B cell (primary cell): ENCODE data around the gene HSPA14. TPM values are rescaled to one million over a fixed set of nuclear protein-coding genes. Genes with fewer than 3 reads are reported as not detected.
"Not testable (repeated sequence)": the region's sequence is repeated elsewhere in the genome, so short reads cannot be mapped to it uniquely, and the experiment has no call there.

Experiments used
- ATAC-seq: fragments of 200-7000 bp; cut with Tn5 transposase; one replicate; pipeline ENCODE4 v1.10.0; 2021; ENCODE audit warnings: low read depth, mild to moderate bottlenecking, moderate number of reproducible peaks, moderate library complexity
- CTCF ChIA-PET: fragments of 350-600 bp; sonication (Branson Sonifier 250); formaldehyde crosslinking; loops from one replicate; lab custom pipeline; 2021; ENCODE audit warnings: antibody characterized with exemption, inconsistent platforms; lab: Charles Lee
- POLR2A ChIA-PET: fragments of 350-600 bp; sonication (Branson Sonifier 250); formaldehyde crosslinking; loops from one replicate; lab custom pipeline; 2021; ENCODE audit warnings: antibody characterized with exemption; lab: Charles Lee
- DNase-seq: peaks from one replicate; pipeline ENCODE4 v3.0.0; 2013
- H2AFZ ChIP-seq: 2 replicates; pipeline ENCODE4 v1.6.1; 2012; ENCODE audit warnings: mild to moderate bottlenecking, low read depth, low read length; ENCODE audit not compliant: insufficient read depth, poor library complexity, severe bottlenecking
- H3K27ac ChIP-seq, 2 donors: 1 replicate in 1 of 2; 2 replicates in 1 of 2; pipeline ENCODE4 v1.5.1; 2012 to 2013; ENCODE audit warnings: low read length in 2 of 2, mild to moderate bottlenecking in 2 of 2, moderate library complexity in 1 of 2
- H3K27me3 ChIP-seq, 4 experiments: fragments of 200-600 bp in 1 of 4; sonication (generic) in 1 of 4; replicated peaks in 1 of 4; 1 replicate in 2 of 4; 2 replicates in 2 of 4; pipeline versions ENCODE4 v1.6.1 to v1.7.0; 2013 to 2016; ENCODE audit warnings: low read length in 3 of 4, mild to moderate bottlenecking in 2 of 4, mixed read lengths in 1 of 4, moderate library complexity in 1 of 4; ENCODE audit not compliant: insufficient read depth in 4 of 4, control insufficient read depth in 3 of 4; ENCODE audit errors: control extremely low read depth in 1 of 4
- H3K36me3 ChIP-seq, 2 experiments: replicated peaks in 1 of 2; 1 replicate in 1 of 2; 2 replicates in 1 of 2; pipeline versions ENCODE4 v1.6.1 to v1.7.1; 2013; ENCODE audit warnings: low read length in 1 of 2; ENCODE audit not compliant: insufficient read depth in 2 of 2, control insufficient read depth in 1 of 2; ENCODE audit errors: control extremely low read depth in 1 of 2, extremely low read depth in 1 of 2
- H3K4me1 ChIP-seq, 2 donors: fragments of 200-600 bp in 1 of 2; sonication (generic) in 1 of 2; 1 replicate in 1 of 2; 2 replicates in 1 of 2; pipeline versions ENCODE4 v1.5.1 to v1.6.1; 2013 to 2017; ENCODE audit warnings: low read length in 2 of 2; ENCODE audit not compliant: control insufficient read depth in 2 of 2, insufficient read depth in 2 of 2
- H3K4me2 ChIP-seq: replicated peaks from 2 replicates; pipeline ENCODE3; 2012; ENCODE audit warnings: mild to moderate bottlenecking, low read depth, low read length; ENCODE audit not compliant: poor library complexity, severe bottlenecking
- H3K4me3 ChIP-seq, 5 experiments: fragments of 200-600 bp in 1 of 5; sonication (generic) in 1 of 5; 1 replicate in 3 of 5; 2 replicates in 2 of 5; pipeline versions ENCODE4 v1.5.1 to v1.7.0; 2011 to 2016; ENCODE audit warnings: low read length in 4 of 5, mild to moderate bottlenecking in 4 of 5, low read depth in 2 of 5, control low read depth in 1 of 5, moderate library complexity in 1 of 5; ENCODE audit not compliant: insufficient read depth in 1 of 5; ENCODE audit errors: control extremely low read depth in 1 of 5, extremely low read depth in 1 of 5
- H3K79me2 ChIP-seq: fragments of 200-600 bp; sonication (generic); one replicate; pipeline ENCODE4 v1.6.0; 2016; ENCODE audit warnings: low read length; ENCODE audit not compliant: control insufficient read depth, insufficient read depth
- H3K9ac ChIP-seq: fragments of 200-600 bp; sonication (generic); 2 replicates; pipeline ENCODE4 v1.6.1; 2017; ENCODE audit warnings: mild to moderate bottlenecking, low read length, moderate library complexity
- H3K9me3 ChIP-seq, 3 donors: one replicate each; pipeline versions ENCODE4 v1.6.1 to v1.7.1; 2013; ENCODE audit warnings: low read length in 2 of 3; ENCODE audit not compliant: control insufficient read depth in 2 of 3, insufficient read depth in 1 of 3; ENCODE audit errors: control extremely low read depth in 1 of 3
- H4K20me1 ChIP-seq: 2 replicates; pipeline ENCODE4 v1.6.0; 2012; ENCODE audit warnings: mild to moderate bottlenecking, low read length; ENCODE audit not compliant: insufficient read depth, control insufficient read depth, poor library complexity, severe bottlenecking
- H3K27ac Mint-ChIP-seq: one replicate; pipeline ENCODE4 v1.8.0; 2021; ENCODE audit warnings: mixed read lengths
- H3K27me3 Mint-ChIP-seq: one replicate; pipeline ENCODE4 v1.8.0; 2021; ENCODE audit warnings: mixed read lengths
- H3K4me1 Mint-ChIP-seq: one replicate; pipeline ENCODE4 v1.8.0; 2021; ENCODE audit warnings: mixed read lengths
- H3K4me3 Mint-ChIP-seq: one replicate; pipeline ENCODE4 v1.8.0; 2021; ENCODE audit warnings: mixed read lengths
- H3K9me3 Mint-ChIP-seq: one replicate; pipeline ENCODE4 v1.8.0; 2022; ENCODE audit warnings: mixed read lengths; ENCODE audit not compliant: insufficient read depth
- EZH2 ChIP-seq: IDR thresholded peaks from 2 replicates; pipeline ENCODE4 v1.6.1; 2012; ENCODE audit warnings: borderline replicate concordance, low read depth, mild to moderate bottlenecking, moderate library complexity, low read length; ENCODE audit not compliant: insufficient read depth, poor library complexity, severe bottlenecking
- WGBS: methylation state at CpG from one replicate; pipeline ENCODE4 v1.1.5; 2013; ENCODE audit warnings: missing lambda C conversion rate; ENCODE audit not compliant: insufficient coverage; 5-methylcytosine and 5-hydroxymethylcytosine counted together
- intact Hi-C: fragments of 100-400 bp; cut with micrococcal nuclease; formaldehyde crosslinking; loops from one replicate; pipeline ENCODE4 v1.10.0; 2022
- polyA plus RNA-seq: library from polyadenylated mRNA; depleted of rRNA; stranded (reverse); fragments of >200 nt; gene quantifications from 2 replicates; pipeline ENCODE4 v1.2.3, GENCODE V29; 2012
- total RNA-seq, 2 donors: library from RNA; stranded (reverse); fragments of 120-200 nt in 1 of 2; gene quantifications; 1 replicate in 1 of 2; 2 replicates in 1 of 2; pipeline versions ENCODE4 v1.2.3 to v1.2.4, GENCODE V29; 2013 to 2022
- TF ChIP-seq, protein P1 (sequence below): fragments of 200-600 bp; IDR thresholded peaks from one replicate; pipeline ENCODE4 v1.8.0; 2022; ENCODE audit warnings: antibody characterized with exemption, mild to moderate bottlenecking

The HSPA14 gene
- total and polyA plus RNA-seq, 2 donors (not counting 1 experiment from before 2014, with no cell fraction given), result 10.8 to 12.8 TPM

DNA sequence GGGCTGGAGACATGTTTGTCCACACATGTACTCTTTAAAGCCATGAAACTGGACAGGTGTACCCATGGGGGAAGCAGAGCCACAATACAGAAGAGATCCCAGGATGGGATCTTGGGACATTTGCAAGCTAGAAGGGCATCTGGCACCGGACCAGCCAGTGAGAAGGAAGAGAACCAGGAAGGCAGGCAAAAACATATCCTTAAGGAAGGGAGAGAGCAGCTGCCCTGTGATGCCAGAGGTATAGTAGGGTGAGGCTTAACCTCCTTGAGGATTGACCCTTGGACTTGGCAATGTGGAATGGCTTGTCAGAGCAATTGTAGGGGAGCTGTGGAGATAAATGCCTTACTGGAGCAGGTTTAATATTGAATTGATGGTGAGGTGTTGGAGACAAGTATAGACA is 22.7 kb downstream of the HSPA14 start:
- H3K4me3 Mint-ChIP-seq, result no peak overlapping the region
- Histone ChIP-seq H3K4me1 (no peaks in the 10 kb centered on the region), H4K20me1 (no peaks in the 10 kb centered on the region), H3K4me2 (no peak overlapping the region), H3K9ac (no peak overlapping the region), H2AFZ (no peak overlapping the region), H3K27me3 (no peaks in the 10 kb centered on the region), H3K4me3 (no peak overlapping the region), H3K27ac (no peak overlapping the region), H3K79me2 (no peaks in the 10 kb centered on the region), H3K9me3 (no peaks in the 10 kb centered on the region), H3K36me3 (peaks cover 4 to 12% of the 10 kb centered on the region in 2 experiments)
- intact Hi-C loops, result no loop called here
- CTCF ChIA-PET, result no interaction called here
- no peak overlapping the region for H3K27ac Mint-ChIP-seq
- WGBS, result 100% methylated on average over 1 of the region's 1 CpG
- TF ChIP-seq, protein P1, sequence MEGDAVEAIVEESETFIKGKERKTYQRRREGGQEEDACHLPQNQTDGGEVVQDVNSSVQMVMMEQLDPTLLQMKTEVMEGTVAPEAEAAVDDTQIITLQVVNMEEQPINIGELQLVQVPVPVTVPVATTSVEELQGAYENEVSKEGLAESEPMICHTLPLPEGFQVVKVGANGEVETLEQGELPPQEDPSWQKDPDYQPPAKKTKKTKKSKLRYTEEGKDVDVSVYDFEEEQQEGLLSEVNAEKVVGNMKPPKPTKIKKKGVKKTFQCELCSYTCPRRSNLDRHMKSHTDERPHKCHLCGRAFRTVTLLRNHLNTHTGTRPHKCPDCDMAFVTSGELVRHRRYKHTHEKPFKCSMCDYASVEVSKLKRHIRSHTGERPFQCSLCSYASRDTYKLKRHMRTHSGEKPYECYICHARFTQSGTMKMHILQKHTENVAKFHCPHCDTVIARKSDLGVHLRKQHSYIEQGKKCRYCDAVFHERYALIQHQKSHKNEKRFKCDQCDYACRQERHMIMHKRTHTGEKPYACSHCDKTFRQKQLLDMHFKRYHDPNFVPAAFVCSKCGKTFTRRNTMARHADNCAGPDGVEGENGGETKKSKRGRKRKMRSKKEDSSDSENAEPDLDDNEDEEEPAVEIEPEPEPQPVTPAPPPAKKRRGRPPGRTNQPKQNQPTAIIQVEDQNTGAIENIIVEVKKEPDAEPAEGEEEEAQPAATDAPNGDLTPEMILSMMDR, result no peak
- no peak for TF ChIP-seq EZH2
- no peaks in the 10 kb centered on the region for H3K9me3 Mint-ChIP-seq
- POLR2A ChIA-PET, result no interaction called here
- no peaks in the 10 kb centered on the region for H3K27me3 Mint-ChIP-seq
- H3K4me1 Mint-ChIP-seq, result no peaks in the 10 kb centered on the region
- ATAC-seq (no peak), DNase-seq (no peak)

DNA sequence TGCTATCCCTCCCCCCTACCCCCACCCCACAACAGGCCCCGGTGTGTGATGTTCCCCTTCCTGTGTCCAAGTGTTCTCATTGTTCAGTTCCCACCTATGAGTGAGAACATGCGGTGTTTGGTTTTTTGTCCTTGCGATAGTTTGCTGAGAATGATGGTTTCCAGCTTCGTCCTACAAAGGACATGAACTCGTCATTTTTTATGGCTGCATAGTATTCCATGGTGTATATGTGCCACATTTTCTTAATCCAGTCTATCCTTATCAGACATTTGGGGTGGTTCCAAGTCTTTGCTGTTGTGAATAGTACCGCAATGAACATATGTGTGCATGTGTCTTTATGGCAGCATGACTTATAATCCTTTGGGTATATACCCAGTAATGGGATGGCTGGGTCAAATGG is 26.4 kb downstream of the HSPA14 start:
- H3K27ac ChIP-seq, H3K4me1 Mint-ChIP-seq, CTCF ChIA-PET, H3K4me1 ChIP-seq, H3K27me3 ChIP-seq, intact Hi-C loops, H3K9me3 ChIP-seq, H3K4me3 ChIP-seq, H3K79me2 ChIP-seq, H3K4me3 Mint-ChIP-seq, H3K9ac ChIP-seq, DNase-seq, H3K9me3 Mint-ChIP-seq, H3K4me2 ChIP-seq, H2AFZ ChIP-seq, H3K27ac Mint-ChIP-seq, H4K20me1 ChIP-seq, POLR2A ChIA-PET, ATAC-seq, H3K27me3 Mint-ChIP-seq: not testable (repeated sequence)
- no CpG with 5 or more reads among the region's 6 CpGs for WGBS
- peaks cover 8 to 20% of the 10 kb centered on the region in 2 experiments for H3K36me3 ChIP-seq

DNA sequence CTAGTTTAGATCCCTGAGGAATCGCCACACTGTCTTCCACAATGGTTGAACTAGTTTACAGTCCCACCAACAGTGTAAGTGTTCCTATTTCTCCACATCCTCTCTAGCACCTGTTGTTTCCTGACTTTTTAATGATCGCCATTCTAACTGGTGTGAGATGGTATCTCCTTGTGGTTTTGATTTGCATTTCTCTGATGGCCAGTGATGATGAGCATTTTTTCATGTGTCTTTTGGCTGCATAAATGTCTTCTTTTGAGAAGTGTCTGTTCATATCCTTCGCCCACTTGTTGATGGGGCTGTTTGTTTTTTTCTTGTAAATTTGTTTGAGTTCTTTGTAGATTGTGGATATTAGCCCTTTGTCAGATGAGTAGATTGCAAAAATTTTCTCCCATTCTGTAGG is 26.8 kb downstream of the HSPA14 start:
- POLR2A ChIA-PET, H3K27me3 ChIP-seq, ATAC-seq, H3K4me1 Mint-ChIP-seq, H3K4me1 ChIP-seq, H3K9ac ChIP-seq, H3K4me3 ChIP-seq, CTCF ChIA-PET, H3K27me3 Mint-ChIP-seq, intact Hi-C loops, H3K9me3 ChIP-seq, DNase-seq, H3K27ac Mint-ChIP-seq, H3K79me2 ChIP-seq, H4K20me1 ChIP-seq, H2AFZ ChIP-seq, H3K4me2 ChIP-seq, H3K4me3 Mint-ChIP-seq, H3K9me3 Mint-ChIP-seq, H3K27ac ChIP-seq: not testable (repeated sequence)
- H3K36me3 ChIP-seq, result peaks cover 11 to 24% of the 10 kb centered on the region in 2 experiments
- no CpG with 5 or more reads among the region's 3 CpGs for WGBS
